HEK293T (cell line): ENCODE results near the gene AARS2.

Experiments
- ARNT ChIP-seq: fragments of 450-650 bp; IDR thresholded peaks from 2 replicates; pipeline ENCODE4 v1.6.1; 2017; ENCODE audit warnings: mild to moderate bottlenecking
- ELF4 ChIP-seq: fragments of 450-650 bp; IDR thresholded peaks from 2 replicates; pipeline ENCODE4 v1.6.1; 2017; ENCODE audit warnings: antibody characterized with exemption
- FOXA1 ChIP-seq: fragments of 450-650 bp; IDR thresholded peaks from 2 replicates; pipeline ENCODE4 v1.6.1; 2016; ENCODE audit warnings: mild to moderate bottlenecking
- FOXK2 ChIP-seq: fragments of 450-650 bp; IDR thresholded peaks from 2 replicates; pipeline ENCODE4 v1.6.1; 2016; ENCODE audit warnings: mild to moderate bottlenecking
- FOXM1 ChIP-seq: fragments of 450-650 bp; IDR thresholded peaks from 2 replicates; pipeline ENCODE4 v1.6.1; 2017; ENCODE audit warnings: mild to moderate bottlenecking, borderline replicate concordance
- HDGF ChIP-seq: fragments of 450-650 bp; IDR thresholded peaks from 2 replicates; pipeline ENCODE4 v1.6.1; 2017; ENCODE audit warnings: antibody characterized with exemption, borderline replicate concordance
- L3MBTL2 ChIP-seq: fragments of 450-650 bp; conservative IDR thresholded peaks from 2 replicates; pipeline ENCODE4 v1.6.1; 2016; ENCODE audit warnings: mild to moderate bottlenecking
- SP1 ChIP-seq: fragments of 450-650 bp; IDR thresholded peaks from 2 replicates; pipeline ENCODE4 v1.6.1; 2017
- SUZ12 ChIP-seq: fragments of 450-650 bp; IDR thresholded peaks from 2 replicates; pipeline ENCODE4 v1.6.1; 2016; ENCODE audit warnings: mild to moderate bottlenecking
- TARDBP ChIP-seq: fragments of 450-650 bp; IDR thresholded peaks from 2 replicates; pipeline ENCODE4 v1.6.1; 2016
- ZNF384 ChIP-seq: fragments of 450-650 bp; IDR thresholded peaks from 2 replicates; pipeline ENCODE4 v1.6.1; 2016

DNA sequence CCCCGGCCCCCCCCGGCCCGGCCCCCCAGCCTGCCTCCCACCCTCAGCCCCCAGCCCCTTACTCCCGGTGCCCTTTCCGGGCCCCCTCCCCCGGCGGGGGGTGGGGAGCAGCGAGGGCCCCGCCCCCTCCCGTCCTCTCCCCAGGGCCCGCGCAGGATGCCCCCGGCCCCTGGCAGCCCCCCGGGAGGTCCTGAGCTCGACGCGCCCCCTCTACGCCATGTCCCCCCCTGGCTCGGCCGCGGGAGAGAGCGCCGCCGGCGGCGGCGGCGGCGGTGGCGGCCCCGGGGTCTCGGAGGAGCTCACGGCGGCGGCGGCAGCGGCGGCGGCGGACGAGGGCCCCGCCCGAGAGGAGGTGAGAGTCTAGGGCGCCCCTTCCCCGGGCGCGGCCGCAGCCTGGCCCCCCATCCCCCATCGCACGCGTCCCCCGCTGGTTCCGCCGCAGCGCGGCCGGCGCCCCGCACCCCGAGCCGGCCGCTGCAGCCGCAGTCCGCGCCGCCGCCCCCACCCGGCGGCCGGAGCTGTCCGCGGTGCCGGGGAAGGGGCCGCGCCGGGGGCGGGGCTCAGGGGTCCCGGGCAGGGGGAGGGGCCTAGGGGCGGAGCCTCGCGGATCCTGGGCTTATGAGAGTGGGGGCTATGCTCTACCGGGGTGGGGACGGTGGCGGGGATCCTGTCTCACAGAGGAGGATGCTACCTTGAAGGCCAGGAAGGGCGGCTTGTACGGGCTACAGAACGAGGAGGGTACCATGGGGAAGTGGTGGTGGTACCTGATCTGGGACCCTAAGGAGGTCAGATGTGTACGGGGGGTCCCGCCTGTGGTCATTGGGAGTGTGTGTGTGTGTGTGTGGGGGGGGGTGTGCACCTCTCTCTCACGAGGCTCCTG lies 42.4 kb downstream of the AARS2 start:
- no peak for TF ChIP-seq SP1
- TF ChIP-seq FOXK2, result no peak
- no peak for TF ChIP-seq L3MBTL2
- TF ChIP-seq ARNT, result no peak
- TF ChIP-seq ELF4, result no peak
- no peak for TF ChIP-seq FOXA1
- TF ChIP-seq TARDBP, result no peak
- TF ChIP-seq HDGF, result no peak
- TF ChIP-seq SUZ12, result no peak
- TF ChIP-seq FOXM1, result no peak
- no peak for TF ChIP-seq ZNF384
